OCI-LY1 (cell line): ENCODE data around the gene SHISA4.

Source experiments
- EZH2 ChIP-seq: fragments of 200-600 bp; sonication (generic), shearing (Covaris generic); IDR thresholded peaks from 2 replicates; pipeline ENCODE4 v1.8.0; 2017; ENCODE audit warnings: borderline replicate concordance, mixed run types, mild to moderate bottlenecking, antibody characterized with exemption, low read length, moderate library complexity, mixed read lengths
- TF ChIP-seq, protein P1 (sequence below): fragments of 200-600 bp; sonication (generic), shearing (Covaris generic); IDR thresholded peaks from 2 replicates; pipeline ENCODE4 v1.5.1; 2017; ENCODE audit warnings: mild to moderate bottlenecking, antibody characterized with exemption, low read length, moderate library complexity, mixed read lengths

DNA sequence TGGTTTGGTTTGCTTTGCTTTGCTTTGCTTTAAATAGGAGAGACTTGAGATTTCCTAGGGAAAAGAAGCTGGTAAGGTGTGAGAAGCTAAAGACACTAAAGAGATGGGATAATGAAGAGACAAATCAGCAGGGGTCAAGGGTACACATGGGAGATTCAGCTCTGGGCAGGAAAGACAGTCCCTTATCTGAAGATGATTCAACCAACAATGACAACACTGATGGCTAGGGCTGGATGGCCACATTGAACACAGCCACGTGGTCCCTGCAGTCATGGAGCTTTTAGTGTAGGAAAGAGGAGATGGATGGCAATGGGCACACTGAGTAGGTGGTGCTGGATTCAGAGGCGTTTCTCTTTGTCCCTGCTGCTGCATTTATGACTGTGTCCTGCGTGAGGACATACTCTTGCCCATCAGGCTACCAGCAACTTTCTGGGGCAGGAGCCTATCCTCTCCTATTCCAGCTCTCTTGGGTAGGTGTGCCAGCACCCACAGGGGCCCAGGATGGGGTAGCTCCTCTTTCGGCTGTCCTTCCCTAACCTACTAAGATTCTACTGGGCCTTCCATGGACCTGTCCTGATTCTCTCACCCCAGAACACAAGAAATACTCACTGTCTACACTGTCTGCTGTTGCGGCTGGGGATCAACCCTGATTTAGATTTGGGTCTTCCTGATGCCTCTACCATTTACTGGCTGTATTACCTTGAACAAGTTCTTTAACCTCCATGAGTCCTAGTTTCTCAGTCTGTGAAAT, 1.4 kb upstream of the SHISA4 start:
- TF ChIP-seq, protein P1, sequence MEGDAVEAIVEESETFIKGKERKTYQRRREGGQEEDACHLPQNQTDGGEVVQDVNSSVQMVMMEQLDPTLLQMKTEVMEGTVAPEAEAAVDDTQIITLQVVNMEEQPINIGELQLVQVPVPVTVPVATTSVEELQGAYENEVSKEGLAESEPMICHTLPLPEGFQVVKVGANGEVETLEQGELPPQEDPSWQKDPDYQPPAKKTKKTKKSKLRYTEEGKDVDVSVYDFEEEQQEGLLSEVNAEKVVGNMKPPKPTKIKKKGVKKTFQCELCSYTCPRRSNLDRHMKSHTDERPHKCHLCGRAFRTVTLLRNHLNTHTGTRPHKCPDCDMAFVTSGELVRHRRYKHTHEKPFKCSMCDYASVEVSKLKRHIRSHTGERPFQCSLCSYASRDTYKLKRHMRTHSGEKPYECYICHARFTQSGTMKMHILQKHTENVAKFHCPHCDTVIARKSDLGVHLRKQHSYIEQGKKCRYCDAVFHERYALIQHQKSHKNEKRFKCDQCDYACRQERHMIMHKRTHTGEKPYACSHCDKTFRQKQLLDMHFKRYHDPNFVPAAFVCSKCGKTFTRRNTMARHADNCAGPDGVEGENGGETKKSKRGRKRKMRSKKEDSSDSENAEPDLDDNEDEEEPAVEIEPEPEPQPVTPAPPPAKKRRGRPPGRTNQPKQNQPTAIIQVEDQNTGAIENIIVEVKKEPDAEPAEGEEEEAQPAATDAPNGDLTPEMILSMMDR: no peak
- no peak for TF ChIP-seq EZH2
